CD4-positive, alpha-beta memory T cell (primary cell): ENCODE data around the gene MEGF8. TPM values are rescaled to one million over a fixed set of nuclear protein-coding genes. Genes with fewer than 3 reads are reported as not detected.

Experiments used
- CTCF ChIA-PET: fragments of 350-600 bp; sonication (Branson Sonifier 250); formaldehyde crosslinking; loops from one replicate; lab custom pipeline; 2021; ENCODE audit warnings: inconsistent platforms; ENCODE audit not compliant: partially characterized antibody; lab: Charles Lee
- POLR2A ChIA-PET: fragments of 350-600 bp; sonication (Branson Sonifier 250); formaldehyde crosslinking; loops from one replicate; lab custom pipeline; 2021; ENCODE audit not compliant: partially characterized antibody; lab: Charles Lee
- DNase-seq, 5 donors: peaks; one replicate each; pipeline versions ENCODE4 v3.0.0 to v3.0.0-alpha.2; 2020 to 2022; ENCODE audit warnings: mixed read lengths in 1 of 5
- H3K27ac ChIP-seq: one replicate; pipeline ENCODE4 v1.7.0; 2013; ENCODE audit warnings: low read depth, low read length
- H3K27me3 ChIP-seq: 2 replicates; pipeline ENCODE4 v1.7.0; 2013; ENCODE audit warnings: mild to moderate bottlenecking, low read length, moderate library complexity; ENCODE audit not compliant: insufficient read depth
- H3K36me3 ChIP-seq: 2 replicates; pipeline ENCODE4 v1.7.0; 2013; ENCODE audit warnings: mild to moderate bottlenecking, low read length, moderate library complexity; ENCODE audit not compliant: insufficient read depth
- H3K4me1 ChIP-seq: 2 replicates; pipeline ENCODE4 v1.7.0; 2013; ENCODE audit warnings: mild to moderate bottlenecking, low read length, moderate library complexity; ENCODE audit not compliant: insufficient read depth
- H3K4me3 ChIP-seq, 2 donors: one replicate each; pipeline ENCODE4 v1.7.0; 2013; ENCODE audit warnings: low read length in 2 of 2, mild to moderate bottlenecking in 1 of 2
- H3K9me3 ChIP-seq, 2 donors: one replicate each; pipeline ENCODE4 v1.7.0; 2013; ENCODE audit warnings: low read length in 2 of 2, control low read depth in 1 of 2; ENCODE audit not compliant: control insufficient read depth in 1 of 2
- H3K27ac Mint-ChIP-seq, 7 donors: one replicate each; pipeline ENCODE4 v1.8.0; 2020 to 2021; ENCODE audit warnings: mixed read lengths in 7 of 7, mild to moderate bottlenecking in 6 of 7, inconsistent platforms in 3 of 7, moderate library complexity in 3 of 7
- H3K27me3 Mint-ChIP-seq, 2 donors: one replicate each; pipeline ENCODE4 v1.8.0; 2020 to 2021; ENCODE audit warnings: mixed read lengths in 2 of 2
- H3K36me3 Mint-ChIP-seq, 2 donors: one replicate each; pipeline ENCODE4 v1.8.0; 2020 to 2021; ENCODE audit warnings: mixed read lengths in 2 of 2, inconsistent platforms in 1 of 2, mild to moderate bottlenecking in 1 of 2
- H3K4me1 Mint-ChIP-seq, 4 donors: one replicate each; pipeline ENCODE4 v1.8.0; 2020 to 2021; ENCODE audit warnings: mixed read lengths in 4 of 4, mild to moderate bottlenecking in 1 of 4
- H3K4me3 Mint-ChIP-seq, 8 donors: one replicate each; pipeline ENCODE4 v1.8.0; 2020 to 2021; ENCODE audit warnings: mixed read lengths in 8 of 8, mild to moderate bottlenecking in 7 of 8, moderate library complexity in 6 of 8, inconsistent platforms in 3 of 8
- H3K9me3 Mint-ChIP-seq, 8 donors: one replicate each; pipeline ENCODE4 v1.8.0; 2020 to 2021; ENCODE audit warnings: mixed read lengths in 8 of 8, mild to moderate bottlenecking in 5 of 8, inconsistent platforms in 3 of 8, moderate library complexity in 1 of 8
- intact Hi-C: fragments of 100-400 bp; cut with micrococcal nuclease; formaldehyde crosslinking; loops from one replicate; pipeline ENCODE4 v1.15.1; 2023
- polyA plus RNA-seq, 2 donors: library from polyadenylated mRNA; unstranded; fragments of 300-500 nt; fragmentation: Illumina TruSeq; gene quantifications; one replicate each; pipeline ENCODE4 v1.2.3, GENCODE V29; 2021
- total RNA-seq, 2 experiments: library from RNA; stranded (reverse); gene quantifications; one replicate each; pipeline ENCODE4 v1.2.3, GENCODE V29; 2021

MEGF8 gene
- total and polyA plus RNA-seq, 4 experiments from 2014 or later, result 0.09 to 9.5 (median 4.5) TPM

GRCh38 chr19:42313096-42313839 is 12.2 kb upstream of the MEGF8 start, which contains the start of gene TMEM145:
Gene TMEM145 (plus strand): TSS chr19:42313309. CDS start chr19:42313377, 68 bp downstream.
- Histone ChIP-seq H3K27me3 (peaks cover 26% of the 10 kb centered on the region), H3K27ac (no peak within 1 kb of the TSS), H3K9me3 (no peaks in the 10 kb centered on the region), H3K4me1 (peaks cover 14% of the 10 kb centered on the region), H3K36me3 (no peaks in the 10 kb centered on the region), H3K4me3 (no peak within 1 kb of the TSS)
- peaks cover 18 to 26% of the 10 kb centered on the region in 2 donors for H3K27me3 Mint-ChIP-seq
- ChIA-PET CTCF (interaction anchor here (1.0 kb wide), 1 partner anchor 205 kb away, joined by 3 read pairs; no protein-coding TSS in a partner anchor), POLR2A (interaction anchor here (0.6 to 1.0 kb wide), 2 partner anchors 17 to 137 kb away, joined by 3 read pairs; no protein-coding TSS in a partner anchor)
- H3K4me1 Mint-ChIP-seq, result peaks cover 2 to 27% (median 14%) of the 10 kb centered on the region in 4 donors
- peak within 1 kb of the TSS; percentile 42 to 80 (median 70) for H3K4me3 Mint-ChIP-seq
- peak in 2 of 5 donors; percentile 18 to 54 for DNase-seq
- peak within 1 kb of the TSS in 1 of 7 donors; percentile 53 for H3K27ac Mint-ChIP-seq
- H3K9me3 Mint-ChIP-seq, result peaks cover 0 to 1% (median 0%) of the 10 kb centered on the region in 8 donors
- intact Hi-C loops, result no loop called here
- H3K36me3 Mint-ChIP-seq, result no peaks in the 10 kb centered on the region

GRCh38 chr19:42313840-42314755 is 11.3 kb upstream of the MEGF8 start:
- Histone ChIP-seq H3K9me3 (no peaks in the 10 kb centered on the region), H3K4me1 (peaks cover 14% of the 10 kb centered on the region), H3K4me3 (no peak overlapping the region), H3K36me3 (no peaks in the 10 kb centered on the region), H3K27ac (no peak overlapping the region), H3K27me3 (peaks cover 26% of the 10 kb centered on the region)
- peaks cover 18 to 26% of the 10 kb centered on the region in 2 donors for H3K27me3 Mint-ChIP-seq
- H3K27ac Mint-ChIP-seq, result no peak overlapping the region
- ChIA-PET POLR2A (interaction anchor here (0.6 to 1.0 kb wide), 2 partner anchors 16 to 137 kb away, joined by 3 read pairs; no protein-coding TSS in a partner anchor), CTCF (no interaction called here)
- H3K36me3 Mint-ChIP-seq, result no peaks in the 10 kb centered on the region
- peaks cover 0 to 1% (median 0%) of the 10 kb centered on the region in 8 donors for H3K9me3 Mint-ChIP-seq
- DNase-seq, result no peak
- peak overlapping the region in 6 of 8 donors; percentile 30 to 80 (median 70) for H3K4me3 Mint-ChIP-seq
- peaks cover 2 to 27% (median 14%) of the 10 kb centered on the region in 4 donors for H3K4me1 Mint-ChIP-seq
- intact Hi-C loops, result no loop called here

DNA sequence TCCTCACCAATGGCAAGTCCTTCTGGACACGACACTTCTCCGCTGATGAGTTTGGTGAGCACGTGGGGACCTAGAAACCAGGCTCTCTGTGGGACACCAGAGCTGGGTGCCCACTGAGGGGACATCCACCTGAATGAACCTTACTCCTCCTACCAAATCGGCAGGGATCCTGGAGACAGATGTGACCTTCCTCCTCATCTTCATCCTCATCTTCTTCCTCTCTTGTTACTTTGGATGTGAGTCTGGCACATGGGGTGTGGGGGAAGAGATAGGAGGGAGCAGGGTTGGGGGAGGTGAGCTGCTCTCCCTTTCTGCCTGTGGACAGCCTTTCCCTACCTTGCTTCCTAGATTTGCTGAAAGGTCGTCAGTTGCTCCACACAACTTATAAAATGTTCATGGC is 10.4 kb upstream of the MEGF8 start:
- Mint-ChIP-seq H3K36me3 (no peaks in the 10 kb centered on the region), H3K9me3 (peaks cover 0 to 1% (median 0%) of the 10 kb centered on the region in 8 donors), H3K27ac (no peak overlapping the region), H3K4me3 (peak overlapping the region in 2 of 8 donors; percentile 29 to 46), H3K4me1 (peaks cover 2 to 27% (median 14%) of the 10 kb centered on the region in 4 donors), H3K27me3 (peaks cover 18 to 26% of the 10 kb centered on the region in 2 donors)
- DNase-seq, result no peak
- H3K4me3 ChIP-seq, result no peak overlapping the region
- no peaks in the 10 kb centered on the region for H3K9me3 ChIP-seq
- peaks cover 26% of the 10 kb centered on the region for H3K27me3 ChIP-seq
- intact Hi-C loops, result no loop called here
- H3K36me3 ChIP-seq, result no peaks in the 10 kb centered on the region
- peaks cover 14% of the 10 kb centered on the region for H3K4me1 ChIP-seq
- ChIA-PET POLR2A (no interaction called here), CTCF (interaction anchor here (1.6 kb wide), 1 partner anchor 18 kb away, joined by 3 read pairs; no protein-coding TSS in a partner anchor)
- H3K27ac ChIP-seq, result no peak overlapping the region

DNA sequence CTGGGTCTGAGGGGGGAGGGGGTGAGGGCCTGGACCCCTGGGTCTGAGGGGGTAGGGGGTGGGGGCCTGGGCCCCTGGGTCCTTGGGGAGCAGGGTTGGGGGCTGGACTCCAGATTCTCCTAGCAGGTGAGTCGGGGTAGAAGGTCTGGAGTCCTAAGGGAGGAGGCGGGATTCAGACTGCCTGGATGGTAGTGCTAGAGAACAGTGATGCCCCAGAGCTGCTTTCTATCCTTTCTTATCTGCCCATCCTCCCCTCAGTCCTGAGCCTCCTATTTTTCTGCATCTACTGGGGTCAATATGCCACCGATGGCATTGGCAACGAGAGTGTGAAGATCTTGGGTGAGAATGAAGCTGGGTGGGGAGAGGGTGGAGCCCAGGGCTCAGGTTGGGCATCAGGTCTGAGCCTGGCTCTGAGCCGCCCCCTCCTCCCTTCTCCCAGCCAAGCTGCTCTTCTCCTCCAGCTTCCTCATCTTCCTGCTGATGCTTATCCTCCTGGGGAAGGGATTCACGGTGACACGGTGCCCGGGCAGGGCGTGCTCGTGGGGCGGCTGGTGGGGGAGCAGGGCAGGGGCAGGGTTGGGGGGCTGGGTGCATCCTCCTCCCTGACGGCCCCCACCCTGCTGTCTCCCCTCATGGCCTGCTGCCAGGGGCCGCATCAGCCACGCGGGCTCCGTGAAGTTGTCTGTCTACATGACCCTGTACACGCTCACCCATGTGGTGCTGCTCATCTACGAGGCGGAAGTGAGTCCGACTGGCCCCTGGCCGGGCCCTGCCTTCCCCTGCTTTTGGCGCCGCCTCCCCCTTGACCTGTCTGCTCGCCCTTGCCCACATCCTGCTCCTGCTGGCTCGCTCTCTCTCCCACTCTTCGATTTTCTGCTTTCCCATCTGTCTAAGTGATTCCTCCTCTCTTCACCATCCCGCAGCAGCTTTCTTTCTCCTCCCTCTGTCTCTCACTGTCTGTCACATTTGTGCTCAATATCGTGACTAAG is 8.9 kb upstream of the MEGF8 start:
- no peak overlapping the region for H3K27ac ChIP-seq
- ChIA-PET CTCF (interaction anchor here (1.6 kb wide), 1 partner anchor 20 kb away, joined by 3 read pairs; no protein-coding TSS in a partner anchor), POLR2A (no interaction called here)
- no peaks in the 10 kb centered on the region for H3K9me3 ChIP-seq
- H3K4me3 Mint-ChIP-seq, result peak overlapping the region in 1 of 8 donors; percentile 33
- no peak for DNase-seq
- H3K36me3 Mint-ChIP-seq, result no peaks in the 10 kb centered on the region
- no peaks in the 10 kb centered on the region for H3K9me3 Mint-ChIP-seq
- H3K27ac Mint-ChIP-seq, result peak overlapping the region in 1 of 7 donors; percentile 17
- no peaks in the 10 kb centered on the region for H3K36me3 ChIP-seq
- peaks cover 18 to 25% of the 10 kb centered on the region in 2 donors for H3K27me3 Mint-ChIP-seq
- H3K27me3 ChIP-seq, result peaks cover 26% of the 10 kb centered on the region
- no peak overlapping the region for H3K4me3 ChIP-seq
- peaks cover 2 to 27% (median 14%) of the 10 kb centered on the region in 4 donors for H3K4me1 Mint-ChIP-seq
- peaks cover 14% of the 10 kb centered on the region for H3K4me1 ChIP-seq
- intact Hi-C loops, result no loop called here

DNA sequence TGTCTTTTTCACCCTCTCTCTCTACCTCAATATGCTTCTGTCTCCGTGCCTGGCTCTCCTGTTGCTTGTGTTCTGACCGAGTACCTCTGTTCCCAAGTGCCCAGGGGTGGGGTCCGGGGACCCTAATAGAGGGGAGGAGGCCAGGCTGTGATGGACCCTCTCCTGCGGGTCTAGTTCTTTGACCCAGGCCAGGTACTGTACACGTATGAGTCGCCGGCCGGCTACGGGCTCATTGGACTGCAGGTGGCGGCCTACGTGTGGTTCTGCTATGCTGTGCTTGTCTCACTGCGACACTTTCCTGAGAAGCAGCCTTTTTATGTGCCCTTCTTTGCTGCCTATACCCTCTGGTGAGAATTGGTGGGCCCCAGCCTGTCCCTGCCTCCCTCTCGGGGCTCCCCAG is 7.9 kb upstream of the MEGF8 start:
- no peaks in the 10 kb centered on the region for H3K9me3 ChIP-seq
- ChIA-PET CTCF (no interaction called here), POLR2A (no interaction called here)
- peak overlapping the region in 1 of 7 donors; percentile 36 for H3K27ac Mint-ChIP-seq
- H3K27me3 ChIP-seq, result peaks cover 17% of the 10 kb centered on the region
- peaks cover 11 to 23% of the 10 kb centered on the region in 2 donors for H3K27me3 Mint-ChIP-seq
- DNase-seq, result no peak
- intact Hi-C loops, result no loop called here
- no peaks in the 10 kb centered on the region for H3K36me3 ChIP-seq
- H3K4me3 Mint-ChIP-seq, result no peak overlapping the region
- peaks cover 2 to 20% (median 13%) of the 10 kb centered on the region in 4 donors for H3K4me1 Mint-ChIP-seq
- H3K9me3 Mint-ChIP-seq, result no peaks in the 10 kb centered on the region
- peaks cover 14% of the 10 kb centered on the region for H3K4me1 ChIP-seq
- no peaks in the 10 kb centered on the region for H3K36me3 Mint-ChIP-seq
- no peak overlapping the region for H3K4me3 ChIP-seq
- no peak overlapping the region for H3K27ac ChIP-seq

- Mint-ChIP-seq H3K9me3 (no peaks in the 10 kb centered on the region), H3K4me1 (peaks cover 5 to 29% (median 19%) of the 10 kb centered on the region in 4 donors), H3K36me3 (peaks cover 0 to 7% of the 10 kb centered on the region in 2 donors), H3K4me3 (peak overlapping the region in 1 of 8 donors; percentile 49), H3K27ac (no peak overlapping the region), H3K27me3 (peaks cover 5 to 12% of the 10 kb centered on the region in 2 donors)
- CTCF ChIA-PET, result interaction anchor here (1.4 to 3.9 kb wide), 3 partner anchors 24 to 213 kb away, joined by 4 to 23 read pairs (median 10); partner anchors contain the start of gene POU2F2
- H3K36me3 ChIP-seq, result no peaks in the 10 kb centered on the region
- H3K9me3 ChIP-seq, result no peaks in the 10 kb centered on the region
- H3K4me3 ChIP-seq, result no peak overlapping the region
- no peaks in the 10 kb centered on the region for H3K27me3 ChIP-seq
- POLR2A ChIA-PET, result no interaction called here
- DNase-seq, result no peak
- no peak overlapping the region for H3K27ac ChIP-seq
- peaks cover 19% of the 10 kb centered on the region for H3K4me1 ChIP-seq
- intact Hi-C loops, result no loop called here
These were observed 3.1 kb upstream of the MEGF8 start for GRCh38 chr19:42322305-42322704.
